Brain microvascular endothelial cell (primary cell): ENCODE results near the gene CD200.

Experiments used
- DNase-seq: peaks from one replicate; pipeline ENCODE4 v3.0.0-alpha.2; 2020
- H3K27ac ChIP-seq: fragments of 250-450 bp; sonication (Bioruptor Pico); 2 replicates; pipeline ENCODE4 v1.5.1; 2020; ENCODE audit warnings: mild to moderate bottlenecking, moderate library complexity
- H3K27me3 ChIP-seq: fragments of 250-450 bp; sonication (Bioruptor Pico); replicated peaks from 2 replicates; pipeline ENCODE4 v1.5.1; 2020; ENCODE audit warnings: mild to moderate bottlenecking
- H3K36me3 ChIP-seq: fragments of 250-450 bp; sonication (Bioruptor Pico); replicated peaks from 2 replicates; pipeline ENCODE4 v1.5.1; 2020; ENCODE audit warnings: mild to moderate bottlenecking
- H3K4me3 ChIP-seq: 2 replicates; pipeline ENCODE4 v1.5.1; 2011; ENCODE audit warnings: low read depth, mild to moderate bottlenecking, control low read depth, low read length, moderate library complexity
- CTCF ChIP-seq: IDR thresholded peaks from 2 replicates; pipeline ENCODE4 v1.5.1; 2011; ENCODE audit warnings: low read depth, mild to moderate bottlenecking, moderate library complexity, low read length, control low read depth, inconsistent platforms; ENCODE audit errors: missing control alignments
- in situ Hi-C: cut with HindIII; loops from 2 replicates; pipeline ENCODE4 v1.10.0; 2017; ENCODE audit warnings: low sequenced_read_pairs, low pct_ligation_motif_present

Gene CD200

DNA sequence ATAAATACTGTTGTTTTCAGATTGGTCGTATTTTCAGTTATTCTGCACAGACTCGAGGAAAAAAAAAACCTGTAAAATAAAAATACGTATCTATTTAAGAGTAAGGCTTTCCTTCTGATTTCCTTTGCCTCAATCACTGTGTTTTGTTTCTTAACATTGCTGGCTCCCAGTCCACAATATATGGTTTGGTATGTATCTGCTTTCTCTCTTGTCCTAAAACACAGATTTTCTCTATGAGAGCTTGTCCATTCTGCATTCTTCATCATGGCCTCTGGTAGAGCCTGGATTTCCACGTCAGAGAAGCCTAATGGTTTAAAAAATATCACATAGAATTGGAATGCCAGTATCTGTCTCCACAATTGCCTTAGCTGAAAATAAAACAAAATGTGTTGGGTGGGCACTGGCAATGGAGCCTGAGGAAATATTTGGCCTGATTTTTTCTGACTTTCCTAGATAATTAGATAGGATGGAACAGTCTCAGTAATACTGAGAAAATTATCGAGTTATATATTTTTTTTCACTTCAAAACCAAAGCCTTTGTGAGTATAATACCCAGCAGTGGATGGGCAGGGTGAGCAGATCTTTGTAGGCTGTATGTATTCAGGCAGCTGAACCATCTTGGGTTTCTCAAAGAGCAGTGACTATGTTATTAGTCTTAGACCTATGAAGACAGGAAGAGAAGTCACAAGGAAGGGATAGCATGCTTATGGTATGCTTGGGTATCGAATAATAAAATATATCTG, 1.9 kb downstream of the CD200 start:
- Histone ChIP-seq H3K4me3 (peak overlapping the region; percentile 71), H3K27me3 (no peaks in the 10 kb centered on the region), H3K36me3 (no peaks in the 10 kb centered on the region), H3K27ac (no peak overlapping the region)
- no peak for DNase-seq
- no peak for TF ChIP-seq CTCF
- in situ Hi-C loops, result no loop called here

DNA sequence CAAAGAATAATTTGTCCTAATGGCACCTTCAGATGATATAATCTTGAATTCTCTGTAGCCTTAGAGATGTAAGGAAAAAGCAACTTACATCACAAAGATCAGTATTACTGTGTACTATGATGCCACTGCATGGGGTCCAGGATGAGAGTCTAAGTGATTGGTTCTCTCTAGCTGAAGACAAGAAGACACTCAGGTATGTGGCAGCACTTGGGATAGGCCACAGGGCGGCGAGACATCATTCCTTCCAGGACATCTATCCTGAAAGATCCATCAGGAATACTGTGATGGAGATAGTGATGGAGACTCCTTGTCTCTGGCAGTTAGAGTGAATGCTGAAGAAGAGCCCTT, 2.5 kb downstream of the CD200 start:
- no peak for TF ChIP-seq CTCF
- H3K4me3 ChIP-seq, result no peak overlapping the region
- H3K27ac ChIP-seq, result no peak overlapping the region
- in situ Hi-C loops, result no loop called here
- H3K36me3 ChIP-seq, result no peaks in the 10 kb centered on the region
- H3K27me3 ChIP-seq, result no peaks in the 10 kb centered on the region
- DNase-seq, result no peak

GRCh38 chr3:112338021-112338726, 5.2 kb downstream of the CD200 start:
- no peak for DNase-seq

DNA sequence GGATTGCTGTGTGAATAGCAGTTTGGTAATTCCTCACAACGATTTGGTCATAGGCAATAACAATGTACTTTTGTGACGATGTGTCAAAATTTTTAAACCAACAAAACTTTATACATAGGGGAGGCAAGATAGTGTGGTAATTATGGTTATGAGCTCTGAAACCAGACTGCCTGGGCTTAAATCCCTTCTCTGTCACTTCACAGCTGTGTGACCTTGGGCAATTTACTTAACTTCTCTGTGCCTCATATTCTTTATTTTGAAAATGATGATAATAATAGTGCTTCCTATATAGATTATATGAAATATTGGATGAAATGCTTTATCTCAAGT, 5.7 kb downstream of the CD200 start:
- in situ Hi-C loops, result no loop called here
- no peaks in the 10 kb centered on the region for H3K36me3 ChIP-seq
- H3K27me3 ChIP-seq, result no peaks in the 10 kb centered on the region
- no peak overlapping the region for H3K27ac ChIP-seq
- no peak overlapping the region for H3K4me3 ChIP-seq
- no peak for TF ChIP-seq CTCF
- DNase-seq, result no peak

More at GRCh38 chr3:112338021-112338726, 5.2 kb downstream of the CD200 start:
- in situ Hi-C loops, result no loop called here
- H3K27ac ChIP-seq, result no peak overlapping the region
- no peak overlapping the region for H3K4me3 ChIP-seq
- no peaks in the 10 kb centered on the region for H3K27me3 ChIP-seq
- TF ChIP-seq CTCF, result no peak
- no peaks in the 10 kb centered on the region for H3K36me3 ChIP-seq

- in situ Hi-C loops, result no loop called here
Measured at GRCh38 chr3:112339134-112339533, 6.2 kb downstream of the CD200 start.

More at GRCh38 chr3:112339134-112339533, 6.2 kb downstream of the CD200 start:
- no peak overlapping the region for H3K27ac ChIP-seq
- no peaks in the 10 kb centered on the region for H3K27me3 ChIP-seq
- H3K36me3 ChIP-seq, result no peaks in the 10 kb centered on the region
- no peak overlapping the region for H3K4me3 ChIP-seq
- no peak for TF ChIP-seq CTCF
- no peak for DNase-seq
